ENCODE results near the gene NFATC1. TPM values are rescaled to one million over a fixed set of nuclear protein-coding genes. Genes with fewer than 3 reads are reported as not detected.
"Not testable (repeated sequence)": the region's sequence is repeated elsewhere in the genome, so short reads cannot be mapped to it uniquely, and the experiment has no call there.

The NFATC1 gene
- polyA plus RNA-seq, 2 donors = 1.3 to 1.9 TPM

- Histone ChIP-seq H3K4me3 (ENCODE audit: low read depth in 1 of 2, low read length in 2 of 2) (no peak overlapping the region), H3K36me3 (ENCODE audit: control insufficient read depth in 2 of 2, insufficient read depth in 2 of 2, low read length in 1 of 2) (no peaks in the 10 kb centered on the region), H3K27ac (ENCODE audit: low read depth in 2 of 2, low read length in 1 of 2) (no peak overlapping the region), H3K27me3 (ENCODE audit: control insufficient read depth in 1 of 2, insufficient read depth in 2 of 2, low read length in 2 of 2) (no peaks in the 10 kb centered on the region), H3K4me1 (ENCODE audit: control insufficient read depth in 2 of 2, insufficient read depth in 2 of 2, low read length in 1 of 2) (peaks cover 0 to 2% of the 10 kb centered on the region in 2 donors), H3K9me3 (ENCODE audit: control insufficient read depth in 2 of 2, insufficient read depth in 1 of 2, low read depth in 1 of 2, low read length in 1 of 2) (peaks cover 0 to 5% of the 10 kb centered on the region in 2 donors)
- WGBS, 2 donors = 97 to 99% methylated on average over 6 of the region's 6 CpGs
These were observed 102.9 kb downstream of the NFATC1 start for GRCh38 chr18:79498662-79499061.

GRCh38 chr18:79501006-79501405 lies 105.3 kb downstream of the NFATC1 start:
- Histone ChIP-seq H3K36me3 (ENCODE audit: control insufficient read depth in 2 of 2, insufficient read depth in 2 of 2, low read length in 1 of 2) (no peaks in the 10 kb centered on the region), H3K4me3 (ENCODE audit: low read depth in 1 of 2, low read length in 2 of 2) (no peak overlapping the region), H3K4me1 (ENCODE audit: control insufficient read depth in 2 of 2, insufficient read depth in 2 of 2, low read length in 1 of 2) (no peaks in the 10 kb centered on the region), H3K27me3 (ENCODE audit: control insufficient read depth in 1 of 2, insufficient read depth in 2 of 2, low read length in 2 of 2) (no peaks in the 10 kb centered on the region), H3K27ac (ENCODE audit: low read depth in 2 of 2, low read length in 1 of 2) (no peak overlapping the region), H3K9me3 (ENCODE audit: control insufficient read depth in 2 of 2, insufficient read depth in 1 of 2, low read depth in 1 of 2, low read length in 1 of 2) (no peaks in the 10 kb centered on the region)
- 93% methylated on average over 4 of the region's 4 CpGs for WGBS, 2 donors

GRCh38 chr18:79502782-79503181 lies 107.1 kb downstream of the NFATC1 start:
- WGBS, 2 donors = 76 to 82% methylated on average over 4 of the region's 4 CpGs

GRCh38 chr18:79503406-79503805 lies 107.7 kb downstream of the NFATC1 start:
- Histone ChIP-seq H3K27ac (ENCODE audit: low read depth in 2 of 2, low read length in 1 of 2) (no peak overlapping the region), H3K27me3 (ENCODE audit: control insufficient read depth in 1 of 2, insufficient read depth in 2 of 2, low read length in 2 of 2) (no peaks in the 10 kb centered on the region), H3K4me3 (ENCODE audit: low read depth in 1 of 2, low read length in 2 of 2) (no peak overlapping the region), H3K4me1 (ENCODE audit: control insufficient read depth in 2 of 2, insufficient read depth in 2 of 2, low read length in 1 of 2) (peaks cover 4 to 10% of the 10 kb centered on the region in 2 donors), H3K36me3 (ENCODE audit: control insufficient read depth in 2 of 2, insufficient read depth in 2 of 2, low read length in 1 of 2) (no peaks in the 10 kb centered on the region), H3K9me3 (ENCODE audit: control insufficient read depth in 2 of 2, insufficient read depth in 1 of 2, low read depth in 1 of 2, low read length in 1 of 2) (no peaks in the 10 kb centered on the region)
- WGBS, 2 donors = 96 to 97% methylated on average over 11 of the region's 11 CpGs

More at GRCh38 chr18:79502782-79503181, 107.1 kb downstream of the NFATC1 start:
- Histone ChIP-seq H3K27ac (ENCODE audit: low read depth in 2 of 2, low read length in 1 of 2) (no peak overlapping the region), H3K9me3 (ENCODE audit: control insufficient read depth in 2 of 2, insufficient read depth in 1 of 2, low read depth in 1 of 2, low read length in 1 of 2) (no peaks in the 10 kb centered on the region), H3K4me1 (ENCODE audit: control insufficient read depth in 2 of 2, insufficient read depth in 2 of 2, low read length in 1 of 2) (peaks cover 4 to 8% of the 10 kb centered on the region in 2 donors), H3K27me3 (ENCODE audit: control insufficient read depth in 1 of 2, insufficient read depth in 2 of 2, low read length in 2 of 2) (no peaks in the 10 kb centered on the region), H3K4me3 (ENCODE audit: low read depth in 1 of 2, low read length in 2 of 2) (no peak overlapping the region), H3K36me3 (ENCODE audit: control insufficient read depth in 2 of 2, insufficient read depth in 2 of 2, low read length in 1 of 2) (no peaks in the 10 kb centered on the region)

GRCh38 chr18:79504034-79504433 lies 108.3 kb downstream of the NFATC1 start:
- WGBS, 2 donors = 86 to 88% methylated on average over 12 of the region's 12 CpGs
- no peak overlapping the region for H3K4me3 ChIP-seq (ENCODE audit: low read depth in 1 of 2, low read length in 2 of 2)
- H3K9me3 ChIP-seq (ENCODE audit: control insufficient read depth in 2 of 2, insufficient read depth in 1 of 2, low read depth in 1 of 2, low read length in 1 of 2) = no peaks in the 10 kb centered on the region
- H3K27ac ChIP-seq (ENCODE audit: low read depth in 2 of 2, low read length in 1 of 2) = no peak overlapping the region
- H3K27me3 ChIP-seq (ENCODE audit: control insufficient read depth in 1 of 2, insufficient read depth in 2 of 2, low read length in 2 of 2) = no peaks in the 10 kb centered on the region
- peaks cover 4 to 10% of the 10 kb centered on the region in 2 donors for H3K4me1 ChIP-seq (ENCODE audit: control insufficient read depth in 2 of 2, insufficient read depth in 2 of 2, low read length in 1 of 2)
- H3K36me3 ChIP-seq (ENCODE audit: control insufficient read depth in 2 of 2, insufficient read depth in 2 of 2, low read length in 1 of 2) = no peaks in the 10 kb centered on the region

GRCh38 chr18:79504495-79504894 lies 108.8 kb downstream of the NFATC1 start:
- not testable (repeated sequence) for H3K36me3 ChIP-seq (ENCODE audit: control insufficient read depth in 2 of 2, insufficient read depth in 2 of 2, low read length in 1 of 2); H3K9me3 ChIP-seq (ENCODE audit: control insufficient read depth in 2 of 2, insufficient read depth in 1 of 2, low read depth in 1 of 2, low read length in 1 of 2); H3K4me3 ChIP-seq (ENCODE audit: low read depth in 1 of 2, low read length in 2 of 2); H3K4me1 ChIP-seq (ENCODE audit: control insufficient read depth in 2 of 2, insufficient read depth in 2 of 2, low read length in 1 of 2); H3K27ac ChIP-seq (ENCODE audit: low read depth in 2 of 2, low read length in 1 of 2); H3K27me3 ChIP-seq (ENCODE audit: control insufficient read depth in 1 of 2, insufficient read depth in 2 of 2, low read length in 2 of 2)
- WGBS, 2 donors = 65 to 87% methylated on average over 5 of the region's 6 CpGs

DNA sequence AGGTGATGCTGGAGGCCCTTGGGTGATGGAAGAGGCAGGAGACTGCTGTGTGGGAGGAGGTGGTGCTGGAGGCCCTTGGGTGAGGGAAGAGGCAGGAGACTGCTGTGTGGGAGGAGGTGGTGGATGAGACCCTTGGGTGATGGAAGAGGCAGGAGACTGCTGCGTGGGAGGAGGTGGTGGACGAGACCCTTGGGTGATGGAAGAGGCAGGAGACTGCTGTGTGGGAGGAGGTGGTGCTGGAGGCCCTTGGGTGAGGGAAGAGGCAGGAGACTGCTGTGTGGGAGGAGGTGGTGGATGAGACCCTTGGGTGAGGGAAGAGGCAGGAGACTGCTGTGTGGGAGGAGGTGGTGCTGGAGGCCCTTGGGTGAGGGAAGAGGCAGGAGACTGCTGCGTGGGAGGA lies 109.7 kb downstream of the NFATC1 start:
- not testable (repeated sequence) for H3K27ac ChIP-seq (ENCODE audit: low read depth in 2 of 2, low read length in 1 of 2); H3K9me3 ChIP-seq (ENCODE audit: control insufficient read depth in 2 of 2, insufficient read depth in 1 of 2, low read depth in 1 of 2, low read length in 1 of 2); H3K27me3 ChIP-seq (ENCODE audit: control insufficient read depth in 1 of 2, insufficient read depth in 2 of 2, low read length in 2 of 2); H3K36me3 ChIP-seq (ENCODE audit: control insufficient read depth in 2 of 2, insufficient read depth in 2 of 2, low read length in 1 of 2); H3K4me1 ChIP-seq (ENCODE audit: control insufficient read depth in 2 of 2, insufficient read depth in 2 of 2, low read length in 1 of 2); H3K4me3 ChIP-seq (ENCODE audit: low read depth in 1 of 2, low read length in 2 of 2)
- WGBS, 2 donors = 90 to 91% methylated on average over 3 of the region's 3 CpGs

DNA sequence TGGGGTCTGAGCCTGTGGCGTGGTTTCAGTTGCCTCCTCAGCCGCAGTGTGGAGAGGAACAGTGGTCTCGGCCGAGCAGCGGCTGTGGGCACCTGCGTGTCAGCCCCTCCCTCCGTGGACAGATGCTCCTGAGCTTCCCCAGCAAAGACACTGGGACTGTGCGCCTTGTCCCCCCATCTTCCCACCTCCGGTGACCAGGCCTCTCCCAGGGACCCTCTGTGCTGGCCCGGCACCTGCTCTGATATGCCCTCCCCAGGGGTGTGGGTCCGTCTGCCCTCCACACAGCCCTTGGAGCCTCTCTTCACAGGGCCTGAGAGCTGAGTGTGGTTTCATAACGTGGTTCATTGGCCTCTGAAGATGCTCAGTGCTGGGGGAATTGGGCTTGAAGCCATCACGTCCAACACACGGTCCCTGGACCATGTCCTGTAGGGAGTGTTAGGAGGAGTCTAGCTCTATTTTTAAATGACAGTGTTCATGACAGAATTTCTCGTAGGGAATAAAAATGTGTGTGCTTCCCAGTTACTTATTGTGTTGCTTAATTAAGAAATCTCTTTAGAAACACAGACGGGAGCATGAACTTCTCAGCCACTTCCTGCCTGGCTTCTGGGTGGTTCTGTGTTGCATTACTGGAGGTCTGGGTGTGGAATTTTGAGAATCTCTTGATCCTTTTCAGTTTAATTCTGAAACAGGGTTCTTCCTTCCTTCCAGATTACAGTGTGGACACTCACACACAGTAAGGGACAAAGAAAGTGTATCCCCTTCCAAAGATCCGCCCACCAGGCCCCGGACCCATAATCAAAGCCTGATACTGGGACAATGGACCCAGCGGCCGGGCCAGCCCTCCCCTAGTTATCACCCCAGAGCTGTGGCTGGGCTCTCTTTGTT lies 110.7 kb downstream of the NFATC1 start:
- 69 to 70% methylated on average over 20 of the region's 20 CpGs for whole genome bisulfite sequencing, 2 donors
- Histone ChIP-seq H3K27me3 (ENCODE audit: control insufficient read depth in 1 of 2, insufficient read depth in 2 of 2, low read length in 2 of 2) (no peaks in the 10 kb centered on the region), H3K36me3 (ENCODE audit: control insufficient read depth in 2 of 2, insufficient read depth in 2 of 2, low read length in 1 of 2) (no peaks in the 10 kb centered on the region), H3K27ac (ENCODE audit: low read depth in 2 of 2, low read length in 1 of 2) (peak overlapping the region; percentile 60 to 78), H3K4me3 (ENCODE audit: low read depth in 1 of 2, low read length in 2 of 2) (no peak overlapping the region), H3K9me3 (ENCODE audit: control insufficient read depth in 2 of 2, insufficient read depth in 1 of 2, low read depth in 1 of 2, low read length in 1 of 2) (no peaks in the 10 kb centered on the region), H3K4me1 (ENCODE audit: control insufficient read depth in 2 of 2, insufficient read depth in 2 of 2, low read length in 1 of 2) (peaks cover 4 to 10% of the 10 kb centered on the region in 2 donors)

DNA sequence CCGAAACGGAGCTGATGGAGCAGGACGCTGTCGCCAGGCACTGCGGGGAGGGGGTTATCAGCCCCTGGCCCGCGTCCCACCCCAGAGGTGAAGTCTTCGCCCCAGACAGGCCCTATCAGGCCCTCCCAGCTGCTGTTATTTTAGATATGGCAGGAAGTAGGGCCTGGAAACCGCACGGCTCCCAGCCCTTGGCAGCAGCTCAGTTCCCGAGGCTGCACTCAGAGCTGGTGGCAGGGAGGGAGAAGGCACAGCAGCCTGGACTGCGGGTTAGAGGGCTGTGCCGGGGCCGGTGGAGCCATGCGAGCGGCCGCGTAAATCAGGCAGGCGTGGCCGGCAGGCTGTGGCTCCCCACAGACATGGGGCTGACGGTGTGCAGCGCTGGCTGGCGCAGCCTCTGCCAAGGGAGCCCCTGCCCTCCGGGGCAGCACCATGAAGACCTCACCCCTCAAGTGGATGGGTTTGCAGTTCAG lies 111.4 kb downstream of the NFATC1 start:
- Histone ChIP-seq H3K9me3 (ENCODE audit: control insufficient read depth in 2 of 2, insufficient read depth in 1 of 2, low read depth in 1 of 2, low read length in 1 of 2) (no peaks in the 10 kb centered on the region), H3K4me1 (ENCODE audit: control insufficient read depth in 2 of 2, insufficient read depth in 2 of 2, low read length in 1 of 2) (peaks cover 4 to 10% of the 10 kb centered on the region in 2 donors), H3K36me3 (ENCODE audit: control insufficient read depth in 2 of 2, insufficient read depth in 2 of 2, low read length in 1 of 2) (no peaks in the 10 kb centered on the region), H3K27me3 (ENCODE audit: control insufficient read depth in 1 of 2, insufficient read depth in 2 of 2, low read length in 2 of 2) (no peaks in the 10 kb centered on the region), H3K4me3 (ENCODE audit: low read depth in 1 of 2, low read length in 2 of 2) (peak overlapping the region; percentile 15 to 20), H3K27ac (ENCODE audit: low read depth in 2 of 2, low read length in 1 of 2) (peak overlapping the region; percentile 60 to 78)
- WGBS, 2 donors = 17 to 25% methylated on average over 24 of the region's 24 CpGs
